ENCODE data around the gene FLOT2.
"Not testable (repeated sequence)": the region's sequence is repeated elsewhere in the genome, so short reads cannot be mapped to it uniquely, and the experiment has no call there.

The FLOT2 gene

DNA sequence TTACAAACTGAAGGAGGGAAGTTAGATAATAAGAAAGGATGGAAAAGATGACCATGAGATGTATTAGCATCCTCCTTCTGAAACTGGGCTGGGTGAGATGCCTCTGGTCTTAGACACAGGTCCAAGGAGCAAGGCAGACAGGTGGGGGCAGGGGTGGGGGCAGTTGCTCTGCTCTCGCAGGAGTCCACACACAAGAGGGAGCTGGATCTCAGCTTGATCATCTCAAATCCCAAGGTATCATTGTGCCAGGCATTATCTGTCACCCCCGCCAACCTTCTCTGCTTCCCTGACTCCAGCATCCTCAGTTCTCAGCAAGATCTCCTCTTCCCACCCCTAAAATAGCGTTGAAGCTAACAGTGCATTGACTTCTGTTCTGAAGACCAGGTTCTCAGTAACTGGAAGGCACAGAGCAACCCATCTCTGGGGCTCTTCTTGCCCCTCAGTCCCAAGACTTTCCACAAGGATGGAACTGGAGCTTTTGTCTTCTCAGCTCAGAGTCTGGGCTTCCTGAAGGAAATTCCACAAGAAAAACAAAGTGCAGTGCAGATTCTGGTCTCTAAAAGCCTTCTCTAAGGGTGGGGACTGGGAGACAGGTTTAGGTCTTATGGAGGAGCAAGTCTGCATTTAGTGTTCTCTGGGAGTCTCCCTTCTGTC is 1.6 kb downstream of the FLOT2 start:
- no peak for DNase-seq (ENCODE audit: low spot score)

DNA sequence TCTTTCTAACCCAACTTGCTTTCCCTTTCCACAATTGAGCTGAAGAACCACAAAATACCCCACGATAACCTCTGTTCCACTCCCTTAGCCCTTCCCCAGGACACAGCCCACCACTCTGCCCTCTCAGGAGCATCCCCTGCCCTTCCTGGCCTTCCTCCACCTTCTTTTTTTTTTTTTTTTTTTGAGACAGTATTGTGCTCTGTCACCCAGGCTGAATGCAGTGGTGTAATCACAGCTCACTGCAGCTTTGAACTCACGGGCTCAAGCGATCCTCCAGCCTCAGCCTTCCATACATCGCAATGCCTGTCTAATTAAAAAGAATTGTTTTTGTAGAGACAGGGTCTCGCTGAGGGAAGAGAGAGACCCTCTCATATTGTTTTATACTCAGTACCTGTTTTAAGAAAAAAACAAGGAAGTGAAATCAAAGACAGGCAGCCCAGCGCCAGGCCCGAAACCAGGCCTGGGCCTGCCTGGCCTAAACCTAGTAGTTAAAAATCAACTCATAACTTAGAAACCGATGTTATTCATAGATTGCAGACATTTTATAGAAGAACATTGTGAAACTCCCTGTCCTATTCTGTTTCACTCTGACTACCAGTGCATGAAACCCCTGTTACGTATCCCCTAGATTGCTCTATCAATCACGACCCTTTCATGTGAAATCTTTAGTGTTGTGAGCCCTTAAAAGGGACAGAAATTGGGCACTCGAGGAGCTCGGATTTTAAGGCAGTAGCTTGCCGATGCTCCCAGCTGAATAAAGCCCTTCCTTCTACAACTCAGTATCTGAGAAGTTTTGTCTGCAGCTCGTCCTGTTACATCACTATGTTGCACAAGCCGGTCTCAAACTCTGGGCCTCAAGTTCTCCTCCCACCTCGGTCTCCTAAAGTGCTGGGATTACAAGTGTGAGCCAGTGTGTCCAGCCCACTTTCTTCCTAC is 4.0 kb downstream of the FLOT2 start:
- not testable (repeated sequence) for DNase-seq (ENCODE audit: low spot score)

DNA sequence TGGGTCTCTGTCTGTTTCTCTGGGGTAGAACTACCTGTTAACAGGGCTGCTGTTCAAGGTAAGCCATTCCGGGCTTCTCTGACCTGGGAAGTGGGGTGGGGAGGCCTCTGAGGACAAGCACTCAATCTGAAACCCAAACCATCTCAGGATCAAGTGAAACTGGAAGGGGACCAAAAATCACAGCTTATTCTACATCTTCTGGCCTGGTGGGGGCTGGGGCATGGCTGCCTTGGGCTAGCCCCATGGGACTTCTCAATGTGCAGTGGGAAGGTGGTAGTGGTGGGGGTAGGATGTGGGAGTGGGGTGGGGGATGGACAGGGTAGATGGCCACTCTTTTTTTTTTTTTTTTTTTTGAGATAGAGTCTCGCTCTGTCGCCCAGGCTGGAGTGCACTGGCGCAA is 5.5 kb downstream of the FLOT2 start:
- no peak for DNase-seq (ENCODE audit: low spot score)

DNA sequence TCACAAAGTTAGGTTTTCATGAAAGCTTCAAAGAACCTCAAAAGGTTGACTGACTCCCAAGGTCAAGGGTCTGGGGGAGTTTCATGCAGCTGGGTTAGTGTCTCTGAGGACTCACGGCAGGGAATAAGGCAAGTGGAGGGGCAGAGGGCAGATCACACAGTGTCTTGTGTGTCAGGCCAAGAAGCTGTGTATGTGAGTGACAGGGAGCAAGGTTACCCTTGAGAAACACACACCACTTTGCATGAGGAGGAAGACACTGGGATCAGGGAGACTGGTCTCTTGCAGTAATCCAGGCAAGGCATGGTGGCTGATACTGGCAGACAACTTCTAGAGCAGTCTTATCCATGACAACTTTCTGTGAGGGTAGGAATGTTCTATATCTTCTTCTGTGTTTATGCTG is 6.3 kb downstream of the FLOT2 start:
- no peak for DNase-seq (ENCODE audit: low spot score)

DNA sequence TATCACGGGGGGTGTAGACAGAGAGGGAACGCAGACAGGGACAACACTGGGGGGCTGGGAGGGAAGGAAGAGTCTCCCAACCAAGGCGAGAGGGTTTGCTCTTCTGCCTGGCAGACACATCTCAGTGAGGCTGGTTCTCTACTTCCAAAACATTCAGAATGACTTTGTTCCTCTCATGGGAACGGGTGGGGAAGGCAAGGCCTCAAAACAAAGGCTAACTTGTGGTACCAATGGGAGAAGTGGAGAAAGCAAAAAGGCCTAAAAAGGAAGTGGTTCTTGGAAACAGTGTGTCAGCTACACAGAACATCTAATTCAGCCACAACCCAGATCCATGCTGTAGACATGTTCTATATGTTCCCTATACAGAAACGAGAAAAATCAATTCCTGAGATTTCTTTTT is 7.5 kb downstream of the FLOT2 start:
- DNase-seq (ENCODE audit: low spot score), result no peak

DNA sequence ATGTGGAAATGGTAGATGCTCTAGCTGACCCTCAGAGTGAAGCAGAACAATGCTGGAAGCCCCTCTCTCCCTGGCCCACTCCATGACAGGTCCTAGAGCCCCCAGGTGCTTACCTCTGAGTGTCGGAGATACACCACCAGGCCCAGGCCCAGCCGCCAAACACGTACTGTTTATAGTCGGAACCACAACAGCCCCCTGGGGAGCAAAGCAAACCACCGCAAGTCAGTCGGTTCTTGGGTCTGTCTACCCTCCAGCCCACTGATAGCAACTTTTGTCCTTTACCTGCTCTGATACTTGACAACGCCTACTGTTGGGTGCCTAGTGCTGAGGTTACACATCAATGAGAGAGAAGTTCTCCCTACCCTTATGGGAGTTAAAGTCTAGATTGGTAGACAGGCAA is 8.7 kb downstream of the FLOT2 start:
- no peak for DNase-seq (ENCODE audit: low spot score)

DNA sequence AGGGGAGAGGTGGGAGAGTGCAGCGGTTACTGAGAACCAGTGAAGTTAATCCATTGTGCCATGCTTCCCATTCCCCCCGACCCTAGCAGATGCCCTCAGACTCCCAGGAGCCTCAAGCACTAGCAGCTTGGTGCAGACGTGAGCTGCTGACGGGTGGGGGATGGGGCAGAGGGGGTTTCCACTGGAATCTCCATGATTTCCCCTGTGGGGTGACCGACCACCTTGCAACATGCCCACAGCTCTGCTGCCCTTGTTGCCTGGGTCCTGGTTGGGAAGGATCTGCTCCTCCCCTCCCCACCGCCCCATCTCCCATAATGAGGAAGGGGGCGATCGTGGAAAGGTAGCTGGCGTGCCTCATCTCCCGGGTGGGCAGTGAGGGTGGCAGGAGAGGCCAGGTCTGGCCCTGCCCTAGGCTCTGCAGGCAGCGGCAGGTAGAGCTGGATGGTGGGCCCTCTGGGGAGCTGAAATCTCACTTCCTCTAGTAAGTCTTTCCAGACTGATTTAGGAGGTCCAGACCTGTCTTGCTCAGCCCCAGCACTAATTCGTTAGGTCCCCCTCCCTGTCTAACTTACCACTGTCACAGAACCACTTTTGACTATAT is 9.6 kb downstream of the FLOT2 start:
- DNase-seq (ENCODE audit: low spot score), result no peak

DNA sequence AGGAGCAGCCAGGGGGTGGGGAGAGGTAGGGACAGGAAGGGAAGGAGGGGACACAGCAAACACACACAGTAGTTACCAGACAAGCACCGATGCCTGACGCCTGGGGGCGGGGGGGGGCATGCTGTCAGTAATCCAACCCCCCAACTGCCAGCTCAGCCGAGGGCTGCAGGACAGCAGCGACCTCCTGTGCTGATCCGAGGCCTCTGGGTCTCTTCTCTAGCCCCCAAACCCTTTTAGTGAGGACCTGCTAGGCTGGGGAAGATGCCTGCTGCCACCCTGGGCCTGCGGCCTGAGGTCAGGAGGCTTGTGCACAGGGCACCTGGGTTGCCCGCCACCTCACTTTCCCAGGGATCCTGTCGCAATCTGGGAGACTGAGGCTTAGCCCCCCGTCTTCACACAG is 11.6 kb downstream of the FLOT2 start:
- DNase-seq (ENCODE audit: low spot score), result no peak

DNA sequence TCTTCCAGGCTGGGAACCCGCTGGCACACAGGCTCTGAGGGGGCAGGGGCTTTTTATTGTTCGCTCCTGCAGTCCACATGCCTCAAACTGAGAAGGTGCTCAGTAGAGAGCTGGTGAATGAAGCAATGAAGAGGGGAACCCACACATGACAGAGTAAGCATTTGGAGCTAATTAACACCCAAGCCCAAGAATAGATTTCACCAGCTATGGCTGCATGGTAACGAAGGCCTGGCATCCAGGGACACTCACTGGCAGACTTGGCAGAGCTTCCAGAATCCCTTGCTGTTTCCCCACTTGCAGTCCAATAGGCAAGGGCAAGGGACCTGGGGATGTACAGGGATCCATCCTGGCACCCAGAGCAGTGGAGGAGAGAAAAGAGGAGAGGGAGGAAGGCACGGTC is 12.2 kb downstream of the FLOT2 start:
- DNase-seq (ENCODE audit: low spot score), result no peak

DNA sequence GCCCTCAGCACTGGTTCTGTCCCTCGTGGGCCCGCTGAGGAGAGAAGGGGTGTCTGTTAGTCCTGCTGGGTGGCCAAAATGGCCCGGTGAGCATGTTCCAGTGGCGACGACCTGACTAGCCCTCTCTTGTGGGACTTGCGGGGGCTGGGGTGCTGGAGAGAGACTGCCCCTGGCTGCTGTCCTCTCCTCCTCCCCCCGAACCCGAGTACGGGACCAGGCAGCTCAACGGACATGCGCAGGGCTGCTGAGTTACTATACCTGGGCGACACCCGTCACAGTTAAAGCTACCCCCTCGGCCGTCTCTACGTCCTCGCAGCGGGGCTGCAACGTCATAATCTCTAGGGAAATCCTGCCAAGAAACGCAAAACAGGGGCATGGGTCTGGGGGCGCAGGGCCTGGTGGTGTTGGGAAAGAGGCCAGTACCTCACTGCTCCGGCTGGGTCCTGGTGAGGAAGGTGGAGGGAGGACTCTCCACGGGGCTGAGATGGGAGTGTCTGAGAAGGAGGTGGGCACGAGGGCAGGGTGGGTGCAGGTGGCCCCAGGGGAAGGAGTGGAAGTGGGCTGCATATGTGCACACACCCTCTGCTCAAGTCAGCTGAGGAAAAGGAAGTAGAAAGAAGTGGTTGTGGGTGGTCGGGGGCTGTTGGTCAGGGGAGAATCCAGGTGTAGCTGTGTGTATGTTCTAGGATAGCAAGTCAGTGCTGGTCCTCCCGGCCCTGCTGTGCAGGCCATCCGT is 13.4 kb downstream of the FLOT2 start:
- DNase-seq (ENCODE audit: low spot score), result no peak

DNA sequence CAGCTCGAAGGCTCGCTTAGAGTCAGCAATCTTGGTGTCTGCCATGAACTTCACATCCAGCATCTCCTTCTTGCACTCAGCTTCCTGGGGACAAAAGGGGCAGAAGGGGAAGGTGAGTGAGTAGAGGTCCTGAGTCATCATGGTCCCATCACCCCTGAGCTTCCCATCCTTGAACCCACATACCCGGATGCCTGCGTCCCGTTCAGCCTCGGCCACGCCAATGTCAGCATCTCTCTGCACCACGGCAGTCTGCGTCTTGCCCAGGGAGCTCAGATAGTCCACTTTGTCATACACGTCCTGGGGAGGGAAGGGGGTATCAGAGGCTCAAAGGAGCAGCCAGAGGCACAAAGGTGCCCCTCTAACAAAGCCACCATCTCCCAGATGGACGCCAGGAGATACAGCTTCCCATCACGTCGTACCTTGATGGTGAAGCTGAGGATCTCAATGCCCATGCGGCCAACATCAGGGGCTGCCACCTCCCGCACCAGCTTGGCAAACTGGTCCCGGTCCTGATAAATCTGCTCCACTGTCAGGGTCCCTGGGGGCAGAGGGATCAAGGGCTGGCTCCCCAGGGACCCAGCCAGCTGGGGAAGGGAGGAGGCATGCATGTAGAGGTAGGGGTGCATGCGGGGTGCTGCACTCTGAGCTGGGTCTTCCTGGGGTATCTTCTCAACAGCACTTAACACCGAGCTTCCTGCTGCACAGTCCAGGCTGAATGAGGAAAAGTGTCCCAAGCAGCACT is 15.2 kb downstream of the FLOT2 start:
- no peak for DNase-seq (ENCODE audit: low spot score)

DNA sequence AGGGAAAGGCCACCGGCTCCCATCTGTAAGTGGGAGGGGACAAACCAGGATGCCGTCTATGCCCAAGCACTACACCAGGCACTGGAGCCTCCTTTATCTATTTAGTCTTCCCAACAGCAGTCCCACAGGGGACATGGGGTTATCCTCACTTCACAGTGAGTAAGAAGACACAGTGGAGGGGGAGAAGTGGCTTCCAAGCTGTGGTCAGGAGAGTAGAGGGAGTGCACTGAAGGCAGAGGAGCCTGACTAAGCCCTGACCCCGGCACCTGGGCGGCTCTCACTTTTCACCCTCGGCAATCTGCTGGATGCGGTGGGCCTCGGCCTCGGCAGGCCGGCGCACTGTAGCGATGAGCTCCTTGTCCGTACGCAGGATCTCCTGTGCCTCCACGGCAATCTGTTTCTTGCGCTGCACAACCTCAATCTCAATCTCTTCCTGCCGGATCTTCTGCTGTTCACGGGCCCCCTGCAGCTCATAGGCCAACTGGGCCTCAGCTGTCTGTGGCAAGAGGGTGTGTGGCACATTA is 15.9 kb downstream of the FLOT2 start:
- no peak for DNase-seq (ENCODE audit: low spot score)

DNA sequence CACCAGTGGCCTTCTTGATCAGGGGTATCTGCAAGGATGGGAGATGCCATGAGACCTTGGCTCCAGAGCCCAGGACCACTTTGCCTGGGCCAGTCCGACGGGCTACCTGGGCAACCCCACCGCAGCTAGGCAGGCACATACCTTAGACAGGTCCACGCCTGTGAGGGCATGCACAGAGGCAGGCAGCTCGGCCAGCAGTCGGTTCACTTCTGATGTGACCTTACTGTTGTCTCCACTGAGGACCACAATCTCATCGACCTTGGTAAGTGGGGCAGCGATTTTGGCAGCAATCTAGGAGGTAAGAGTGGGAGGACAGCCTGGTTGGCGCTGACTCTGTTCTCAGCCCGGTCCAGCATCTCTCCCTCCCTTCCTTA is 17.0 kb downstream of the FLOT2 start:
- DNase-seq (ENCODE audit: low spot score), result no peak

DNA sequence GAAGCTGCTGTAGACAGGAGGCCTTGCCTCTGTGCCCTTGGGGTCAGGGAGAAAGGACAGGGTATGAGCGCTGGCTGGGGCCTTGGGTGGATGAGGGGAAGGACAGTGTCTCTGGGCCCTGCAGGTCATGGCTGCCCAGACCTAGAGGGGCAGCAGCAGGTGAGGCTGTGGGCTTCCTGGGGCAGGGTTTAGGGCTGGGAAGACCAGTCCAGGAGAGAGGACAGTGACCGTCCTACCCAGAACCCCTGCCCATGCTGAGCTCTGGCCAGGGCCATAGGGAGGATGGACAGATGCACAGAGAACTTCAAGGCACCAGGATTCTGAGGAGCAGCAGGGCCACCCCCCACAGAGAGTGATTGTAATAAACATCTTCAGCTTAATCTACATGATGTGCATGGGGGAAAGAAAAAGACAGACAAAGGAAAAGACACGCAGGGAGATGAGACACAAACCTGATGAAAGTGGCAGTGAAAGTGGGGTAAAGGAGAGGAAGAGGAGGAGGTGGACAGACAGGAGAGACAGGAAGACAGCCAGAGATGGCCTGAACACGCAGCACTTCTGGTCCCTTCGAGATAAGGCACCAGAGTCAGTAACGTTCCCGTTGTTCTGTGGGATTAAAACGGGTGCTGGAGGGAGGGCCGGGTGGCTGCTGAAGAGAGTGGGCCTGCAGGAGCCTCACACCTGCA is 17.5 kb downstream of the FLOT2 start:
- DNase-seq (ENCODE audit: low spot score), result no peak

DNA sequence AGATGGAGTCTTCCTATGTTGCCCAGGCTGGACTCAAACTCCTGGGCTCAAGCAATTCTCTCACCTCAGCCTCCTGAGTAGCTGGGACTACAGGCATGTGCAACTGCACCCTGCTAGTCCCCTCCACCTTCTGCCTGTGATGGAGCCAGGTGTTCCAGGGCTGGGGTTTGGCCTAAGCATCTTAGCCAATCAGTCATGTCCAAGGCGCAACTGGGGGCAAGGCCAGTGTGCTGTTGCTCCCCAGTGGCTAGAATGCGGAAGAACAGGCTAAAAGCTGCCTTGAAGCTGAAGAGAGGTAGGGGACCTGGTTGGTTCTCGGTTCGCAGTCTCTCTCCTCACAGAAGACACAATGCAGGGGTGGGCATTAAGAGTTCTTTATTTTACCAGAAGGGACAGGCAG is 18.6 kb downstream of the FLOT2 start:
- peak; percentile 35 for DNase-seq (ENCODE audit: low spot score)

DNA sequence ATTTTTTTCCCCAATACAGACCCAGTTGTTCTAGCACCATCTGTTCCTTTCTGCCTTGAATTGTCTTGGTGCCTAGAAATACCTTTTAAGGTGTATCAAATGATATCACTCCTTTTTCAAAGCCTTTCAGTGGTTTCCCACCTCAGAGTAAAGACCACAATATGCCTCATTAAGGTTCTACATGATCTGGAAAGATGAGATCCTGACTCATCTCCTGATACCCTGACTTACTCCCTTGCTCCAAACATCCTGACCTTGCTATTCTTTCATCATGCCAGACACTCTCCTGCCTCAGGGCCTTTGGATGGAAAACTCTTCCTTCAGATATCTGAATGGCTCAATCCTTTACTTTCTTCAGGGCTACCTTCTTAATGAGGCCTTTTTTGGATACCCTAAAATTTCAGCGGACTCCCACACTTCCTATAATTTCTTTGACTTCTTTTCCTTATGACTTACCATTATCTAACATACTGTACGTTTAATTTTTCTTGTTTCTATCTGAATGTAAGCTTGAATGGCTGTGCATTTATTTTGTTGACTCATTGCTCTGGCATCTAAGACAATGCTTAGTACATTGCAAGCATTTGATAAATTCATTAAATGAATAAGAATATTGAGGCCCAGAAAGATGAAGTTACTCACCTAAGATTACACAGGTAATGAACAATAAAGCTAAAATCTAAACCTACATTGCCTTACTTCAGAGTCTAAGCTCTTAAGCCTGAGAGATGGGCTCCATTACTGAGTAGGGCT is 19.2 kb downstream of the FLOT2 start:
- DNase-seq (ENCODE audit: low spot score), result no peak

DNA sequence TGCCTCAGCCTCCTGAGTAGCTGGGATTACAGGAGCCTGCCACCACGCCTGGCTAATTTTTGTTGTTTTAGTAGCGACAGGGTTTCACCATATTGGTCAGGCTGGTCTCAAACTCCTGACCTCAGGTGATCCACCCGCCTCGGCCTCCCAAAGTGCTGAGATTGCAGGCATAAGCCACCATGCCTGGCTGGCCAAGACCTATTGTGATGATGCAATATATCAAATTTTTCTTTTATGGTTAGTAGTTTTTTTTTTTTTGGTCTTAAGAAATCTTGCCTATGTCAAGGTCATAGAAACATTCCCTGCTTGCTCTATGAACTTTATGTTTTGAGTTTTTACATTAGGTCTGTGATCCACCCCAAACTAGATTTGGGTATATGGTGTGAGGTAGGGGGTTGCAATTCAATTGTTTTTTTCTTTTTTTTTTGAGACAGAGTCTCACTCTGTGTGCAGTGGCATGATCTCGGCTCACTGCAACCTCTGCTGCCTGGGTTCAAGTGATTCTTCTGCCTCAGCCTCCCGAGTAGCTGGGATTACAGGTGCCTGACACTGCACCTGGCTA is 20.3 kb downstream of the FLOT2 start:
- not testable (repeated sequence) for DNase-seq (ENCODE audit: low spot score)

DNA sequence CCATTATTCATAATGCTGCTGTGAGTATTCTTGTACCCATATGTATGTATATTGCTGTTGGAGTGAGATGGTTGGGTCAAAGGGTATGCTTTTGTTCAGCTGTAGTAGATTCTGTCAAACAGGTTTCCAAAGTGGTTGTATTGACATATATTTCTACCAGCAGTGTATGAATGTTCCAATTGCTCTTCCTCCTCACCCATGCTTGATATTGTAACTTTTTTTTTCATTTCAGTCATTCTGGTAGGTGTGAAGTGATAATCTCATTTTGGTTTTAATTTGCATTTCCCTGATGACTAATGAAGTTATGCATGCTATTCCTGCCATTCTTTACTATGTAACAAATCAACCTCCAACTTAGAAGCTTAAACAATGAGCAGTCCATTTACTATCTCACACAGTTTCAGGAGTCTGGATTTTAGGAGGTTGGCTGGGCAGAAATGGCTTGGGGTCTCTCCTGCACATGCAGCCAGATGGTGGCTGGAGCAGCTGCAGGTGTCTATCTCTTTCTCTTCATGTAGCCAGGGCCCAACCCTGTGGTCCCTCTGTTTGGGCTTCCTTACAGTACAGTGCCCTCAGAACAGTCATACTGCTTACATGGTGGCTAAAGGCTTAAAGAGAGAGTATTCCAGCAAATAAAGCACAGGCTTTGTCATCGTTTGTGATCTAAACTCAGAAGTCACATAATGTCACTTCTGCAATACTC is 21.5 kb downstream of the FLOT2 start:
- no peak for DNase-seq (ENCODE audit: low spot score)

DNA sequence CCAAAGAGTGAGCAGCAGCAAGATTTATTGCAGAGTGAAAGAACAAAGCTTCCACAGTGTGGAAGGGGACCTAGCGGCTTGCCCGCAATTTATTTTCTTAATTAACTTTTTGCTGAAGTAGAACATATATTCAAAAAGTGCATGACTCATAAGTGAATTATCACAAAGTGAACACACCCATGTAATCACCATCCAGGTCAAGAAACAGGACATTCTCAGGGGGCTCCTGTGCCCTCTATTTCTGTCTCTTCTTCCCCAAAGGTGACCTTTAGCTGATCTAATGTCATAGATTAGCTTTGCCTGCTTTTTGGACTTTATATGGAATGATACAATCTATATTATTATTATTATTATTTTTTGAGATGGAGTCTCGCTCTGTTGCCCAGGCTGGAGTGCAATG is 22.8 kb downstream of the FLOT2 start:
- no peak for DNase-seq (ENCODE audit: low spot score)

Measured in RKO (cell line).